Caco-2 (cell line): ENCODE data around the gene PDE11A. TPM values are rescaled to one million over a fixed set of nuclear protein-coding genes. Genes with fewer than 3 reads are reported as not detected.
"Not testable (repeated sequence)": the region's sequence is repeated elsewhere in the genome, so short reads cannot be mapped to it uniquely, and the experiment has no call there.

Experiments
- BruUV-seq: library from RNA; stranded (reverse); fragments of 400-500 nt; replicated peaks from 2 replicates; lab custom pipeline; 2021; lab: Mats Ljungman, UMichigan
- CTCF ChIA-PET: fragments of 300-600 bp; sonication (Branson Sonifier 250); formaldehyde crosslinking; loops from one replicate; lab custom pipeline; 2022; ENCODE audit warnings: antibody characterized with exemption; lab: Charles Lee
- POLR2A ChIA-PET: fragments of 300-600 bp; sonication (Branson Sonifier 250); formaldehyde crosslinking; loops from one replicate; lab custom pipeline; 2022; ENCODE audit warnings: antibody characterized with exemption; lab: Charles Lee
- DNase-seq, 2 experiments: peaks; one replicate each; pipeline versions ENCODE4 v3.0.0 to v3.0.0-alpha.2; 2020 to 2022
- H3K27me3 ChIP-seq: replicated peaks from 2 replicates; pipeline ENCODE4 v1.6.0; 2011; ENCODE audit warnings: low read length; ENCODE audit not compliant: control insufficient read depth, insufficient read depth
- H3K36me3 ChIP-seq: 2 replicates; pipeline ENCODE4 v1.5.1; 2011; ENCODE audit warnings: low read length; ENCODE audit not compliant: control insufficient read depth, insufficient read depth
- H3K4me1 ChIP-seq: fragments of 250-450 bp; sonication (Bioruptor Pico); 2 replicates; pipeline ENCODE4 v1.5.1; 2020; ENCODE audit warnings: mild to moderate bottlenecking
- H3K4me3 ChIP-seq: 2 replicates; pipeline ENCODE4 v1.5.1; 2011; ENCODE audit warnings: low read depth, mild to moderate bottlenecking, control low read depth, low read length
- H3K9me3 ChIP-seq: fragments of 250-450 bp; sonication (Bioruptor Pico); 2 replicates; pipeline ENCODE4 v1.5.1; 2020; ENCODE audit warnings: mild to moderate bottlenecking, moderate library complexity
- H3K27ac Mint-ChIP-seq: one replicate; pipeline ENCODE4 v1.8.0; 2022; ENCODE audit warnings: mixed read lengths; ENCODE audit not compliant: unreplicated experiment
- H3K27me3 Mint-ChIP-seq: one replicate; pipeline ENCODE4 v1.8.0; 2022; ENCODE audit warnings: mixed read lengths; ENCODE audit not compliant: insufficient read depth, unreplicated experiment
- H3K36me3 Mint-ChIP-seq: one replicate; pipeline ENCODE4 v1.8.0; 2022; ENCODE audit warnings: mild to moderate bottlenecking, mixed read lengths; ENCODE audit not compliant: insufficient read depth, unreplicated experiment
- H3K4me1 Mint-ChIP-seq: one replicate; pipeline ENCODE4 v1.8.0; 2022; ENCODE audit warnings: low read depth, mixed read lengths; ENCODE audit not compliant: unreplicated experiment
- H3K4me3 Mint-ChIP-seq: one replicate; pipeline ENCODE4 v1.8.0; 2022; ENCODE audit warnings: mild to moderate bottlenecking, moderate library complexity, mixed read lengths; ENCODE audit not compliant: unreplicated experiment
- H3K9me3 Mint-ChIP-seq: one replicate; pipeline ENCODE4 v1.8.0; 2022; ENCODE audit warnings: mixed read lengths; ENCODE audit not compliant: unreplicated experiment
- CTCF ChIP-seq, 2 experiments: fragments of 200-600 bp in 1 of 2; IDR thresholded peaks; 1 replicate in 1 of 2; 2 replicates in 1 of 2; pipeline versions ENCODE4 v1.5.1 to v1.8.0; 2011 to 2022; ENCODE audit warnings: antibody characterized with exemption in 1 of 2, control low read depth in 1 of 2, inconsistent platforms in 1 of 2, low read depth in 1 of 2, low read length in 1 of 2, mild to moderate bottlenecking in 1 of 2, moderate library complexity in 1 of 2; ENCODE audit not compliant: insufficient read depth in 1 of 2, severe bottlenecking in 1 of 2, unreplicated experiment in 1 of 2
- intact Hi-C: fragments of 100-400 bp; cut with micrococcal nuclease; formaldehyde crosslinking; loops from one replicate; pipeline ENCODE4 v1.10.0; 2022; ENCODE audit not compliant: unreplicated experiment
- total RNA-seq: library from RNA; stranded (reverse); gene quantifications from 2 replicates; pipeline ENCODE4 v1.2.3, GENCODE V29; 2022

The PDE11A gene
- total RNA-seq, 1 experiment from 2014 or later = 0.25 TPM

GRCh38 chr2:177852389-177852788 lies 220.2 kb downstream of the PDE11A start:
- no peaks in the 10 kb centered on the region for H3K36me3 Mint-ChIP-seq

GRCh38 chr2:177843188-177843587 lies 229.4 kb downstream of the PDE11A start:
- no peak for TF ChIP-seq CTCF (IDR thresholded peaks at IDR 0.05; ENCODE audit: insufficient read depth in 1 of 2, low read depth in 1 of 2, low read length in 1 of 2, severe bottlenecking in 1 of 2, unreplicated experiment in 1 of 2)
- no peaks in the 10 kb centered on the region for H3K9me3 ChIP-seq
- ChIA-PET CTCF (no interaction called here), POLR2A (no interaction called here)
- no peaks in the 10 kb centered on the region for H3K4me1 ChIP-seq
- Mint-ChIP-seq H3K27ac (no peak overlapping the region), H3K9me3 (no peaks in the 10 kb centered on the region), H3K36me3 (no peaks in the 10 kb centered on the region), H3K4me3 (no peak overlapping the region), H3K27me3 (no peaks in the 10 kb centered on the region), H3K4me1 (no peaks in the 10 kb centered on the region)
- H3K27me3 ChIP-seq = no peaks in the 10 kb centered on the region
- no peak for DNase-seq
- intact Hi-C loops = no loop called here
- H3K4me3 ChIP-seq = no peak overlapping the region
- no peaks in the 10 kb centered on the region for H3K36me3 ChIP-seq
- BruUV-seq = no TSS peak

More at GRCh38 chr2:177852389-177852788, 220.2 kb downstream of the PDE11A start:
- Mint-ChIP-seq H3K4me3 (no peak overlapping the region), H3K4me1 (peaks cover 11% of the 10 kb centered on the region), H3K9me3 (peaks cover 6% of the 10 kb centered on the region), H3K27ac (no peak overlapping the region), H3K27me3 (peaks cover 3% of the 10 kb centered on the region)
- TF ChIP-seq CTCF (IDR thresholded peaks at IDR 0.05; ENCODE audit: insufficient read depth in 1 of 2, low read depth in 1 of 2, low read length in 1 of 2, severe bottlenecking in 1 of 2, unreplicated experiment in 1 of 2) = no peak
- ChIA-PET CTCF (no interaction called here), POLR2A (no interaction called here)
- Histone ChIP-seq H3K9me3 (no peaks in the 10 kb centered on the region; the same call in 1 of the 2 replicates), H3K36me3 (no peaks in the 10 kb centered on the region), H3K4me1 (no peaks in the 10 kb centered on the region), H3K4me3 (no peak overlapping the region), H3K27me3 (no peaks in the 10 kb centered on the region)
- intact Hi-C loops = no loop called here
- no peak for DNase-seq
- no TSS peak for BruUV-seq

GRCh38 chr2:177842243-177842642 lies 230.3 kb downstream of the PDE11A start:
- no peaks in the 10 kb centered on the region for H3K36me3 ChIP-seq
- no TSS peak for BruUV-seq
- no peak for TF ChIP-seq CTCF (IDR thresholded peaks at IDR 0.05; ENCODE audit: insufficient read depth in 1 of 2, low read depth in 1 of 2, low read length in 1 of 2, severe bottlenecking in 1 of 2, unreplicated experiment in 1 of 2)
- Mint-ChIP-seq H3K4me1 (no peaks in the 10 kb centered on the region), H3K27ac (no peak overlapping the region), H3K36me3 (no peaks in the 10 kb centered on the region), H3K4me3 (no peak overlapping the region), H3K27me3 (no peaks in the 10 kb centered on the region), H3K9me3 (peaks cover 7% of the 10 kb centered on the region)
- no peaks in the 10 kb centered on the region for H3K27me3 ChIP-seq
- no peak for DNase-seq
- CTCF ChIA-PET = no interaction called here
- no peaks in the 10 kb centered on the region for H3K4me1 ChIP-seq
- H3K4me3 ChIP-seq = no peak overlapping the region
- POLR2A ChIA-PET = no interaction called here
- H3K9me3 ChIP-seq = 0 out of 2 replicates have a peak, but pooled peaks cover 4% of the 10 kb centered on the region
- intact Hi-C loops = no loop called here

GRCh38 chr2:177835418-177836204 lies 237.0 kb downstream of the PDE11A start:
- POLR2A ChIA-PET, BruUV-seq, H3K27ac Mint-ChIP-seq, intact Hi-C loops, H3K4me1 Mint-ChIP-seq, H3K9me3 ChIP-seq, H3K27me3 ChIP-seq, H3K36me3 ChIP-seq, H3K4me3 ChIP-seq, DNase-seq, CTCF ChIA-PET, H3K4me3 Mint-ChIP-seq, H3K27me3 Mint-ChIP-seq, H3K36me3 Mint-ChIP-seq, H3K4me1 ChIP-seq: not testable (repeated sequence)
- peaks cover 35% of the 10 kb centered on the region for H3K9me3 Mint-ChIP-seq
